HepG2 (cell line): Measurements from ENCODE around the gene ZBTB20. TPM values are rescaled to one million over a fixed set of nuclear protein-coding genes. Genes with fewer than 3 reads are reported as not detected.

Experiments used
- ATF7-NPFF ChIP-seq: sonication (generic); formaldehyde crosslinking; IDR thresholded peaks from 2 replicates; pipeline ENCODE4 v1.8.1; 2023; ENCODE audit warnings: mild to moderate bottlenecking, low read depth, missing genetic modification reagents, moderate library complexity
- DPF2 ChIP-seq: sonication (generic); formaldehyde crosslinking; IDR thresholded peaks from 2 replicates; pipeline ENCODE4 v1.4.0; 2020; ENCODE audit warnings: mild to moderate bottlenecking, low read depth, missing genetic modification reagents, borderline replicate concordance
- FOXM1 ChIP-seq: sonication (generic); formaldehyde crosslinking; IDR thresholded peaks from 2 replicates; pipeline ENCODE4 v1.5.0; 2020; ENCODE audit warnings: missing genetic modification reagents
- MYPOP ChIP-seq: sonication (generic); formaldehyde crosslinking; IDR thresholded peaks from 2 replicates; pipeline ENCODE4 v1.8.1; 2023; ENCODE audit warnings: mild to moderate bottlenecking, moderate library complexity, missing genetic modification reagents
- PPARG ChIP-seq: conservative IDR thresholded peaks from 2 replicates; pipeline ENCODE4 v1.6.1; 2016; ENCODE audit warnings: missing biosample characterization, missing genetic modification reagents
- RXRB ChIP-seq: IDR thresholded peaks from 2 replicates; pipeline ENCODE4 v1.6.1; 2016; ENCODE audit warnings: borderline replicate concordance, missing genetic modification reagents, missing compliant biosample characterization
- SPEN ChIP-seq: sonication (generic); formaldehyde crosslinking; IDR thresholded peaks from 2 replicates; pipeline ENCODE4 v1.5.1; 2020; ENCODE audit warnings: low read depth, mild to moderate bottlenecking, missing genetic modification reagents
- SYNCRIP ChIP-seq: fragments of 200-400 bp; formaldehyde crosslinking; IDR thresholded peaks from 2 replicates; pipeline ENCODE4 v1.6.1; 2018; ENCODE audit warnings: mild to moderate bottlenecking, low read depth, low read length; ENCODE audit not compliant: insufficient read depth
- TCF7 ChIP-seq: sonication (generic); IDR thresholded peaks from 2 replicates; pipeline ENCODE4 v1.6.1; 2016; ENCODE audit warnings: antibody characterized with exemption, low read depth
- ZMYM3 ChIP-seq: sonication (generic); formaldehyde crosslinking; IDR thresholded peaks from 2 replicates; pipeline ENCODE4 v1.5.1; 2020; ENCODE audit warnings: mild to moderate bottlenecking, missing genetic modification reagents
- ZNF276 ChIP-seq: sonication (generic); formaldehyde crosslinking; IDR thresholded peaks from 2 replicates; pipeline ENCODE4 v1.4.0; 2020; ENCODE audit warnings: mild to moderate bottlenecking, low read depth, missing genetic modification reagents
- ZNF292 ChIP-seq: sonication (generic); formaldehyde crosslinking; IDR thresholded peaks from 2 replicates; pipeline ENCODE4 v1.8.1; 2022; ENCODE audit warnings: mild to moderate bottlenecking, low read depth, missing genetic modification reagents, borderline replicate concordance
- ZNF446 ChIP-seq: sonication (generic); formaldehyde crosslinking; IDR thresholded peaks from 2 replicates; pipeline ENCODE4 v1.5.0; 2020; ENCODE audit warnings: mild to moderate bottlenecking, missing genetic modification reagents
- ZNF576 ChIP-seq: sonication (generic); formaldehyde crosslinking; IDR thresholded peaks from 2 replicates; pipeline ENCODE4 v1.4.0; 2020; ENCODE audit warnings: mild to moderate bottlenecking, missing genetic modification reagents
- polyA plus RNA-seq, 8 experiments: library from polyadenylated mRNA; depleted of rRNA in 3 of 8; stranded (reverse) in 7 of 8; unstranded in 1 of 8; fragments of >200 nt; fragmentation: Illumina TruSeq in 4 of 8; extraction: Trizol in 4 of 8; gene quantifications; 2 replicates each; pipeline versions ENCODE4 v1.2.1 to v1.2.3, GENCODE V29; 2011 to 2016; ENCODE audit warnings: low read depth in 4 of 8, missing spikeins in 1 of 8, mixed read lengths in 1 of 8; ENCODE audit not compliant: insufficient read depth in 1 of 8
- total RNA-seq, 5 experiments: library from RNA; depleted of rRNA; stranded (reverse); fragments of >200 nt; fragmentation: Illumina TruSeq; extraction: Trizol; gene quantifications; 2 replicates each; pipeline ENCODE4 v1.2.3, GENCODE V29; 2016; ENCODE audit warnings: low read depth in 1 of 5
- TF ChIP-seq, protein P1 (sequence below): IDR thresholded peaks from 2 replicates; pipeline ENCODE4 v1.6.1; 2016; ENCODE audit warnings: missing compliant biosample characterization, missing genetic modification reagents, borderline replicate concordance

Gene ZBTB20
- total and polyA plus RNA-seq, 2 of the 13 experiments (the other 11 are each of a cell fraction or from before 2014, with no cell fraction given) = 1.9 to 8.8 TPM

- no peak for TF ChIP-seq ZMYM3 (CRISPR knock-in tag)
- no peak for TF ChIP-seq SPEN (CRISPR knock-in tag)
- TF ChIP-seq DPF2 = no peak
- no peak for TF ChIP-seq ZNF276
- TF ChIP-seq RXRB = no peak
- TF ChIP-seq, protein P1, sequence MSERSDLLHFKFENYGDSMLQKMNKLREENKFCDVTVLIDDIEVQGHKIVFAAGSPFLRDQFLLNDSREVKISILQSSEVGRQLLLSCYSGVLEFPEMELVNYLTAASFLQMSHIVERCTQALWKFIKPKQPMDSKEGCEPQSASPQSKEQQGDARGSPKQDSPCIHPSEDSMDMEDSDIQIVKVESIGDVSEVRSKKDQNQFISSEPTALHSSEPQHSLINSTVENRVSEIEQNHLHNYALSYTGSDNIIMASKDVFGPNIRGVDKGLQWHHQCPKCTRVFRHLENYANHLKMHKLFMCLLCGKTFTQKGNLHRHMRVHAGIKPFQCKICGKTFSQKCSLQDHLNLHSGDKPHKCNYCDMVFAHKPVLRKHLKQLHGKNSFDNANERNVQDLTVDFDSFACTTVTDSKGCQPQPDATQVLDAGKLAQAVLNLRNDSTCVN (CRISPR knock-in tag) = no peak
- TF ChIP-seq ZNF446 = no peak
- no peak for TF ChIP-seq ATF7-NPFF (CRISPR knock-in tag)
- no peak for TF ChIP-seq PPARG (CRISPR knock-in tag)
- no peak for TF ChIP-seq ZNF576 (CRISPR knock-in tag)
- no peak for TF ChIP-seq FOXM1
- TF ChIP-seq TCF7 = no peak
- no peak for TF ChIP-seq SYNCRIP
- TF ChIP-seq ZNF292 (CRISPR knock-in tag) = no peak
- TF ChIP-seq MYPOP (CRISPR knock-in tag) = no peak
These were observed 455.2 kb downstream of the ZBTB20 start (continued) for GRCh38 chr3:114691871-114692270.
